Osteocyte (in vitro differentiated cells): ENCODE data around the gene FOXN4. TPM values are rescaled to one million over a fixed set of nuclear protein-coding genes. Genes with fewer than 3 reads are reported as not detected.

Experiments used
- DNase-seq: peaks from one replicate; pipeline ENCODE4 v3.0.0; 2021; ENCODE audit warnings: mixed read lengths; ENCODE audit not compliant: unreplicated experiment; ENCODE audit errors: extremely low spot score
- H3K27ac Mint-ChIP-seq: one replicate; pipeline ENCODE4 v1.8.0; 2021; ENCODE audit warnings: mild to moderate bottlenecking, mixed read lengths; ENCODE audit not compliant: unreplicated experiment
- H3K27me3 Mint-ChIP-seq: one replicate; pipeline ENCODE4 v1.8.0; 2021; ENCODE audit warnings: mixed read lengths; ENCODE audit not compliant: unreplicated experiment
- H3K36me3 Mint-ChIP-seq: one replicate; pipeline ENCODE4 v1.8.0; 2021; ENCODE audit warnings: mixed read lengths; ENCODE audit not compliant: unreplicated experiment
- H3K4me1 Mint-ChIP-seq: one replicate; pipeline ENCODE4 v1.8.0; 2021; ENCODE audit warnings: mixed read lengths; ENCODE audit not compliant: unreplicated experiment
- H3K4me3 Mint-ChIP-seq: one replicate; pipeline ENCODE4 v1.8.0; 2021; ENCODE audit warnings: mild to moderate bottlenecking, moderate library complexity, mixed read lengths; ENCODE audit not compliant: unreplicated experiment
- H3K9me3 Mint-ChIP-seq: one replicate; pipeline ENCODE4 v1.8.0; 2021; ENCODE audit warnings: mixed read lengths; ENCODE audit not compliant: unreplicated experiment
- CTCF ChIP-seq: fragments of 200-600 bp; sonication (generic); IDR thresholded peaks from 2 replicates; pipeline ENCODE4 v1.5.0; 2021; ENCODE audit warnings: antibody characterized with exemption, mild to moderate bottlenecking, moderate library complexity
- total RNA-seq: library from RNA; stranded (reverse); gene quantifications from 2 replicates; pipeline ENCODE4 v1.2.1, GENCODE V29; 2021

Gene FOXN4
- total RNA-seq, 1 donor from 2014 or later: not detected

GRCh38 chr12:109273354-109273753, 35.7 kb downstream of the FOXN4 start:
- Mint-ChIP-seq H3K9me3 (peaks cover 5% of the 10 kb centered on the region), H3K27me3 (peaks cover 4% of the 10 kb centered on the region), H3K27ac (no peak overlapping the region), H3K4me1 (no peaks in the 10 kb centered on the region), H3K36me3 (no peaks in the 10 kb centered on the region), H3K4me3 (no peak overlapping the region)
- no peak for TF ChIP-seq CTCF
- DNase-seq: no peak

- H3K9me3 Mint-ChIP-seq: peaks cover 5% of the 10 kb centered on the region
- no peak overlapping the region for H3K4me3 Mint-ChIP-seq
- H3K36me3 Mint-ChIP-seq: no peaks in the 10 kb centered on the region
- no peaks in the 10 kb centered on the region for H3K4me1 Mint-ChIP-seq
- H3K27ac Mint-ChIP-seq: no peak overlapping the region
- DNase-seq: no peak
- no peak for TF ChIP-seq CTCF
- H3K27me3 Mint-ChIP-seq: peaks cover 4% of the 10 kb centered on the region
Measured at GRCh38 chr12:109271418-109271817, 37.7 kb downstream of the FOXN4 start.

GRCh38 chr12:109270494-109270893, 38.6 kb downstream of the FOXN4 start:
- Mint-ChIP-seq H3K27ac (no peak overlapping the region), H3K36me3 (no peaks in the 10 kb centered on the region), H3K4me1 (no peaks in the 10 kb centered on the region), H3K4me3 (no peak overlapping the region), H3K27me3 (peaks cover 4% of the 10 kb centered on the region), H3K9me3 (peaks cover 5% of the 10 kb centered on the region)
- TF ChIP-seq CTCF: no peak
- DNase-seq: no peak

- Mint-ChIP-seq H3K4me3 (no peak overlapping the region), H3K27ac (no peak overlapping the region)
Measured at GRCh38 chr12:109269428-109269827, 39.7 kb downstream of the FOXN4 start.

GRCh38 chr12:109268896-109269295, 40.2 kb downstream of the FOXN4 start:
- DNase-seq: no peak
- Mint-ChIP-seq H3K27ac (no peak overlapping the region), H3K36me3 (no peaks in the 10 kb centered on the region), H3K4me1 (no peaks in the 10 kb centered on the region), H3K27me3 (peaks cover 4% of the 10 kb centered on the region), H3K9me3 (peaks cover 5% of the 10 kb centered on the region), H3K4me3 (no peak overlapping the region)
- no peak for TF ChIP-seq CTCF

More at GRCh38 chr12:109269428-109269827, 39.7 kb downstream of the FOXN4 start:
- Mint-ChIP-seq H3K9me3 (peaks cover 5% of the 10 kb centered on the region), H3K4me1 (no peaks in the 10 kb centered on the region), H3K27me3 (peaks cover 4% of the 10 kb centered on the region), H3K36me3 (no peaks in the 10 kb centered on the region)
- no peak for DNase-seq
- TF ChIP-seq CTCF: no peak
